ENCODE results near the gene CASP8AP2.
"Not testable (repeated sequence)": the region's sequence is repeated elsewhere in the genome, so short reads cannot be mapped to it uniquely, and the experiment has no call there.

CASP8AP2 gene

GRCh38 chr6:89818977-89819335, 10.7 kb upstream of the CASP8AP2 start:
- Histone ChIP-seq H3K27me3 (ENCODE audit: insufficient read depth, low read length, poor library complexity, severe bottlenecking) (no peaks in the 10 kb centered on the region), H3K4me1 (ENCODE audit: insufficient read depth, low read length, poor library complexity, severe bottlenecking) (peaks cover 29% of the 10 kb centered on the region), H3K9me2 (replicated peaks; ENCODE audit: low read depth, low read length) (no peaks in the 10 kb centered on the region), H3K4me3 (ENCODE audit: low read length, poor library complexity, severe bottlenecking) (peak overlapping the region; percentile 95), H4K20me1 (ENCODE audit: insufficient read depth, low read length, poor library complexity, severe bottlenecking) (peaks cover 6% of the 10 kb centered on the region), H2AFZ (ENCODE audit: low read length) (peak overlapping the region; percentile 97), H3K9me3 (ENCODE audit: insufficient read depth, low read depth, low read length) (no peaks in the 10 kb centered on the region), H3K4me2 (ENCODE audit: low read depth, low read length, poor library complexity, severe bottlenecking) (peak overlapping the region; percentile 85), H3K79me2 (ENCODE audit: insufficient read depth, low read length) (peaks cover 65% of the 10 kb centered on the region), H3F3A (ENCODE audit: low read depth) (no peaks in the 10 kb centered on the region), H3K36me3 (ENCODE audit: insufficient read depth, low read length) (no peaks in the 10 kb centered on the region), H3K9ac (ENCODE audit: low read depth, low read length, poor library complexity, severe bottlenecking) (peak overlapping the region; percentile 85)
- TF ChIP-seq EZH2phosphoT487 (IDR thresholded peaks at IDR 0.05; ENCODE audit: borderline replicate concordance) = no peak

DNA sequence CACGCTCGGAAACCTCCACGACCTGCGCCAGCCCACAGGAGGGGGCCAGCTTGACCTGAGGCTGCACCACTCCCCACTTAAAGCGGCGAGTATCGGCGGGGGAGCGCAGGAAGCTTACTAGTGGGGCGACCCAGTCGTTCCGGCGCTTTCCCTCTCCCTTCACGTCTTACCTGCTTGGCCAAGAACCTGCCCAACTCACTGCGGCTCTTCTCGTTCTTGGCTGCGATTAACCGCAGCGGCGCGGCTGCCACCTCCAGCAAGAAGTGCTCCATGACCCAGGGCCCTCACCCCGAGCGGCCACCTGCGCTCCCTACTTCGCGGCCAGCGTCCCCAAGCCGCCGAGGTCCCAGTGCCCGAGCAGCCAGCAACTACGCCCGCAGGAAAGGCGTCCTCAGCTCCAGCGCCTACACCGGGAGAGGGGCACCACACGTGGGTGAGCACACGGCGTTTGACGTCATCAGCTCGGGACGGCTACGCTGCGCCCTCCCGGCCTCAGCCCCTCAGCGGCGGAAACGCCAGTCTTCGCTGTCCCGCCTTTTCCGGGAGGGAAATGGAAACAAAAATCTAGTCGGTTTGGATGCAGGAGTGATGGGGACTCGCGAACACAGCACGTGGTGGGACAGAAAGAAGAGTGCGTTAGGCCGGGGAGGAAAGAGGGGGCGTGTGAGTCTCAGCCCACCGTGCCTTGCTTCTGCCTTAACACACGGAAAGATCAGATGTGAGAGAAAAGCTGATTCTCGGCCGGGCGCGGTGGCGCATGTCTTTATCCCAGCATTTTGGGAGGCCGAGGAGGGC, 10.1 kb upstream of the CASP8AP2 start, which contains the start of gene MDN1:
Gene MDN1 (minus strand): TSS at position 459 of the 795 bp plus-strand sequence. CDS start 187 bp downstream, at position 272.
- Histone ChIP-seq H3K79me2 (ENCODE audit: insufficient read depth, low read length) (peaks cover 59% of the 10 kb centered on the region), H2AFZ (ENCODE audit: low read length) (peak within 1 kb of the TSS; percentile 97)

GRCh38 chr6:89826029-89826528, 3.6 kb upstream of the CASP8AP2 start:
- Histone ChIP-seq H3K9ac (ENCODE audit: low read depth, low read length, poor library complexity, severe bottlenecking) (no peak overlapping the region), H3K4me2 (ENCODE audit: low read depth, low read length, poor library complexity, severe bottlenecking) (no peak overlapping the region), H3K9me2 (replicated peaks; ENCODE audit: low read depth, low read length) (no peaks in the 10 kb centered on the region), H2AFZ (ENCODE audit: low read length) (no peak overlapping the region), H3K79me2 (ENCODE audit: insufficient read depth, low read length) (peaks cover 13% of the 10 kb centered on the region), H3K36me3 (ENCODE audit: insufficient read depth, low read length) (no peaks in the 10 kb centered on the region), H3K27me3 (ENCODE audit: insufficient read depth, low read length, poor library complexity, severe bottlenecking) (no peaks in the 10 kb centered on the region), H3F3A (ENCODE audit: low read depth) (no peaks in the 10 kb centered on the region), H3K4me3 (ENCODE audit: low read length, poor library complexity, severe bottlenecking) (no peak overlapping the region), H3K4me1 (ENCODE audit: insufficient read depth, low read length, poor library complexity, severe bottlenecking) (peaks cover 14% of the 10 kb centered on the region), H4K20me1 (ENCODE audit: insufficient read depth, low read length, poor library complexity, severe bottlenecking) (peaks cover 13% of the 10 kb centered on the region), H3K9me3 (ENCODE audit: insufficient read depth, low read depth, low read length) (no peaks in the 10 kb centered on the region)
- TF ChIP-seq CTCF (conservative IDR thresholded peaks at IDR 0.05; ENCODE audit: low read length) = no peak
- no peak for TF ChIP-seq EZH2phosphoT487 (IDR thresholded peaks at IDR 0.05; ENCODE audit: borderline replicate concordance)

More for the DNA sequence above, 10.1 kb upstream of the CASP8AP2 start, which contains the start of gene MDN1:
- H4K20me1 ChIP-seq (ENCODE audit: insufficient read depth, low read length, poor library complexity, severe bottlenecking) = peaks cover 6% of the 10 kb centered on the region
- H3K4me2 ChIP-seq (ENCODE audit: low read depth, low read length, poor library complexity, severe bottlenecking) = peak within 1 kb of the TSS; percentile 85
- no peaks in the 10 kb centered on the region for H3F3A ChIP-seq (ENCODE audit: low read depth)
- TF ChIP-seq EZH2phosphoT487 (IDR thresholded peaks at IDR 0.05; ENCODE audit: borderline replicate concordance) (no peak), CTCF (conservative IDR thresholded peaks at IDR 0.05; ENCODE audit: low read length) (no peak)
- no peaks in the 10 kb centered on the region for H3K9me2 ChIP-seq (replicated peaks; ENCODE audit: low read depth, low read length)
- H3K4me3 ChIP-seq (ENCODE audit: low read length, poor library complexity, severe bottlenecking) = peak within 1 kb of the TSS; percentile 95
- no peaks in the 10 kb centered on the region for H3K36me3 ChIP-seq (ENCODE audit: insufficient read depth, low read length)
- H3K4me1 ChIP-seq (ENCODE audit: insufficient read depth, low read length, poor library complexity, severe bottlenecking) = peaks cover 29% of the 10 kb centered on the region
- peak within 1 kb of the TSS; percentile 85 for H3K9ac ChIP-seq (ENCODE audit: low read depth, low read length, poor library complexity, severe bottlenecking)
- H3K27me3 ChIP-seq (ENCODE audit: insufficient read depth, low read length, poor library complexity, severe bottlenecking) = no peaks in the 10 kb centered on the region
- no peaks in the 10 kb centered on the region for H3K9me3 ChIP-seq (ENCODE audit: insufficient read depth, low read depth, low read length)

DNA sequence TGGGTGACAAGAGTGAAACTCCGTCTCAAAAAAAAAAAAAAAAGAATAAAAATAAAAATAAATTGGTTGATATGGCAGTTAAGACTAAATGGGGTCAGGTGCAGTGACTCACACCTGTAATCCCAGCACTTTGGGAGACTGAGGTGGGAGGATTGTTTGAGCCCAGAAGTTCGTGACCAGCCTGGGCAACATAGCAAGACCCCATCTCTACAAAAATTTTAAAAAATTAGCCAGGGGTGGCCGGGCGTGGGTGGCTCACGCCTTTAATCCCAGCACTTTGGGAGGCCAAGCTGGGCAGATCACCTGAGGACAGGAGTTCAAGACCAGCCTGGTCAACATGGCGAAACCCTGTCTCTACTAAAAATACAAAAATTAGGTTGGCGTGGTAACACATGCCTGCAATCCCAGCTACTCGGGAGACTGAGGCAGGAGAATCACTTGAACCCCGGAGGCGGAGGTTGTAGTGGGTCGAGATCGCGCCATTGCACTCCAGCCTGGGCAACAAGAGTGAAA, 1.1 kb upstream of the CASP8AP2 start:
- H3K27me3 ChIP-seq (ENCODE audit: insufficient read depth, low read length, poor library complexity, severe bottlenecking); H3K9me3 ChIP-seq (ENCODE audit: insufficient read depth, low read depth, low read length); H3K9me2 ChIP-seq (replicated peaks; ENCODE audit: low read depth, low read length); H3K36me3 ChIP-seq (ENCODE audit: insufficient read depth, low read length); H3F3A ChIP-seq (ENCODE audit: low read depth): not testable (repeated sequence)
- peak overlapping the region; percentile 88 for H2AFZ ChIP-seq (ENCODE audit: low read length)
- peak overlapping the region; percentile 92 for H3K4me3 ChIP-seq (ENCODE audit: low read length, poor library complexity, severe bottlenecking)
- peak overlapping the region; percentile 79 for H3K9ac ChIP-seq (ENCODE audit: low read depth, low read length, poor library complexity, severe bottlenecking)
- peaks cover 15% of the 10 kb centered on the region for H4K20me1 ChIP-seq (ENCODE audit: insufficient read depth, low read length, poor library complexity, severe bottlenecking)
- peak overlapping the region; percentile 91 for H3K4me2 ChIP-seq (ENCODE audit: low read depth, low read length, poor library complexity, severe bottlenecking)
- H3K79me2 ChIP-seq (ENCODE audit: insufficient read depth, low read length) = peaks cover 28% of the 10 kb centered on the region
- peaks cover 16% of the 10 kb centered on the region for H3K4me1 ChIP-seq (ENCODE audit: insufficient read depth, low read length, poor library complexity, severe bottlenecking)

All from Loucy (cell line).